ENCODE results near the gene DDX23. TPM values are rescaled to one million over a fixed set of nuclear protein-coding genes. Genes with fewer than 3 reads are reported as not detected.

The DDX23 gene
- total RNA-seq, 1 experiment from 2014 or later = 102 TPM

DNA sequence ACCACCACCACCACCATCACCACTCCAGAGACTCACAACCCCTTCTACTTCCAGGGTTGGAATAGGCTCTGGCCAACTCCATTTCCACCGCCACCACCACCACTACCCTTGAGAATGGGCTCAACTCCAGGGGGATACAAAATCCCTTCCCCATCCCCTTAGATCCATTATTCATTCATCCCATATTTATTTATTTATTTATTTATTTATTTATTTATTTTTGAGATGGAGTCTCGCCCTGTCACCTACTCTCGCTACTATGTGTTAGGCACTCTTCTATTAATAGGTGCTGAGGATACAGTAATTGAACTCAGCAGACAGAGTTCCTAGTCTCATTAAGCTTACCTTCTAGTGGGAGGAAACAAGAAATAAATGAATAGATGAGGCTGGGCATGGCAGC, 58.3 kb downstream of the DDX23 start:
- H3K9ac ChIP-seq (ENCODE audit: low read length) = no peak overlapping the region
- H2AFZ ChIP-seq (ENCODE audit: low read length) = no peak overlapping the region
- no peak overlapping the region for H3K4me2 ChIP-seq (ENCODE audit: low read length)
- no peak overlapping the region for H3K27ac ChIP-seq (ENCODE audit: low read length)
- H3F3A ChIP-seq (ENCODE audit: low read length, unreplicated experiment) = no peaks in the 10 kb centered on the region
- no peak overlapping the region for H3K4me3 ChIP-seq (ENCODE audit: low read length)
- H3K4me1 ChIP-seq (ENCODE audit: insufficient read depth, low read length) = peaks cover 18% of the 10 kb centered on the region
- CTCF ChIA-PET = interaction anchor here (0.6 kb wide), 1 partner anchor 138 kb away, joined by 3 read pairs; no protein-coding TSS in a partner anchor
- ATAC-seq (no peak), DNase-seq (no peak)
- no TSS peak for BruUV-seq (replicated peaks)
- H3K79me2 ChIP-seq (ENCODE audit: low read length) = 0 out of 2 replicates have a peak, but pooled peaks cover 3% of the 10 kb centered on the region
- POLR2A ChIA-PET (ENCODE audit: unreplicated experiment) = no interaction called here
- no peaks in the 10 kb centered on the region for H4K20me1 ChIP-seq (ENCODE audit: low read length)
- no peaks in the 10 kb centered on the region for H3K27me3 ChIP-seq (ENCODE audit: low read length)
- no peaks in the 10 kb centered on the region for H3K9me3 ChIP-seq (ENCODE audit: low read length)
- H3K9me2 ChIP-seq (replicated peaks; ENCODE audit: low read length) = no peaks in the 10 kb centered on the region
- no peaks in the 10 kb centered on the region for H3K36me3 ChIP-seq (ENCODE audit: low read depth, low read length)
- TF ChIP-seq, protein P1, sequence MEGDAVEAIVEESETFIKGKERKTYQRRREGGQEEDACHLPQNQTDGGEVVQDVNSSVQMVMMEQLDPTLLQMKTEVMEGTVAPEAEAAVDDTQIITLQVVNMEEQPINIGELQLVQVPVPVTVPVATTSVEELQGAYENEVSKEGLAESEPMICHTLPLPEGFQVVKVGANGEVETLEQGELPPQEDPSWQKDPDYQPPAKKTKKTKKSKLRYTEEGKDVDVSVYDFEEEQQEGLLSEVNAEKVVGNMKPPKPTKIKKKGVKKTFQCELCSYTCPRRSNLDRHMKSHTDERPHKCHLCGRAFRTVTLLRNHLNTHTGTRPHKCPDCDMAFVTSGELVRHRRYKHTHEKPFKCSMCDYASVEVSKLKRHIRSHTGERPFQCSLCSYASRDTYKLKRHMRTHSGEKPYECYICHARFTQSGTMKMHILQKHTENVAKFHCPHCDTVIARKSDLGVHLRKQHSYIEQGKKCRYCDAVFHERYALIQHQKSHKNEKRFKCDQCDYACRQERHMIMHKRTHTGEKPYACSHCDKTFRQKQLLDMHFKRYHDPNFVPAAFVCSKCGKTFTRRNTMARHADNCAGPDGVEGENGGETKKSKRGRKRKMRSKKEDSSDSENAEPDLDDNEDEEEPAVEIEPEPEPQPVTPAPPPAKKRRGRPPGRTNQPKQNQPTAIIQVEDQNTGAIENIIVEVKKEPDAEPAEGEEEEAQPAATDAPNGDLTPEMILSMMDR (conservative IDR thresholded peaks at IDR 0.05; ENCODE audit: low read depth, low read length) = no peak
- TF ChIP-seq EZH2 (IDR thresholded peaks at IDR 0.05; ENCODE audit: low read length, unreplicated experiment) = no peak
- TF ChIP-seq EZH2phosphoT487 (IDR thresholded peaks at IDR 0.05; ENCODE audit: borderline replicate concordance, low read length) = no peak
- intact Hi-C loops (cut with micrococcal nuclease) = no loop called here

DNA sequence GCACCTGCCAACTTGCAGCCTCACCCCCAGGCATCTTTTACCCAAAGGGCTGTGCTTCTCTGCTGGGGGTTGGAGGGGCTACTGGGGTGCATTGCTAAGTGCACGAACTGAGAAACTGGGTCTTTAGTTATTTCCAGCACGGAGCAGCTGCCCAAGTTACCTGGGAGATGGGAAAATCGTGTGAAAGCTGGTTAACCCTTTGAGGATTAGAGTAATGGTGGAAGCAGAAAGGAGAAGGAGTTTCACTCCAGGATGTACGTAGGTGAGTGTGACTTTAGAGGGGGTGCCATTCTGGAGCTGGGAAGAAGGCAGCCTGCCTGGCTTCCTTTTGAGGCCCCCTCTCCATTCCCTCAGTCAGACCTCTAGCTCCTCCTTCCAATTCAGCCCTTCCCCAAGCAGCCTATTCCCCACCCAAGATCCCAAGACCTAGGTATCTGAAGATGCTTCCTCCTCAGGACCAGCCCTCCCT, 62.1 kb downstream of the DDX23 start:
- Histone ChIP-seq H3K9me2 (replicated peaks; ENCODE audit: low read length) (no peaks in the 10 kb centered on the region), H3K27ac (ENCODE audit: low read length) (no peak overlapping the region), H2AFZ (ENCODE audit: low read length) (peak overlapping the region; percentile 100), H3K4me2 (ENCODE audit: low read length) (peak overlapping the region; percentile 99), H3K4me3 (ENCODE audit: low read length) (peak overlapping the region; percentile 99), H3K4me1 (ENCODE audit: insufficient read depth, low read length) (peaks cover 22% of the 10 kb centered on the region), H3K9me3 (ENCODE audit: low read length) (no peaks in the 10 kb centered on the region), H3K36me3 (ENCODE audit: low read depth, low read length) (no peaks in the 10 kb centered on the region), H4K20me1 (ENCODE audit: low read length) (no peaks in the 10 kb centered on the region), H3K9ac (ENCODE audit: low read length) (no peak overlapping the region), H3K79me2 (ENCODE audit: low read length) (peaks cover 36% of the 10 kb centered on the region), H3F3A (ENCODE audit: low read length, unreplicated experiment) (no peaks in the 10 kb centered on the region), H3K27me3 (ENCODE audit: low read length) (no peaks in the 10 kb centered on the region)
- intact Hi-C loops (cut with micrococcal nuclease) = no loop called here
- ATAC-seq = no peak
- CTCF ChIA-PET = interaction anchor here (0.6 to 1.0 kb wide), 2 partner anchors 25 to 577 kb away, joined by 5 read pairs; no protein-coding TSS in a partner anchor
- DNase-seq = no peak
- TSS peak; percentile 56 for BruUV-seq (replicated peaks)
- TF ChIP-seq, protein P1 (conservative IDR thresholded peaks at IDR 0.05; ENCODE audit: low read depth, low read length) = no peak
- TF ChIP-seq EZH2 (IDR thresholded peaks at IDR 0.05; ENCODE audit: low read length, unreplicated experiment) (no peak), EZH2phosphoT487 (IDR thresholded peaks at IDR 0.05; ENCODE audit: borderline replicate concordance, low read length) (no peak)
- POLR2A ChIA-PET (ENCODE audit: unreplicated experiment) = interaction anchor here (0.7 kb wide), 1 partner anchor 1102 kb away, joined by 10 read pairs; no protein-coding TSS in a partner anchor
